ENCODE results near the gene SSBP3.

Gene SSBP3

GRCh38 chr1:54186056-54186455, 220.1 kb downstream of the SSBP3 start:
- DNase-seq (ENCODE audit: low read depth), result no peak
- H3K4me3 ChIP-seq (ENCODE audit: low read depth, low read length), result no peak overlapping the region
- no peak for TF ChIP-seq CTCF (IDR thresholded peaks at IDR 0.05; ENCODE audit: insufficient read depth, low read depth, low read length, missing control alignments)

GRCh38 chr1:54180701-54181360, 225.4 kb downstream of the SSBP3 start:
- no peak overlapping the region for H3K4me3 ChIP-seq (ENCODE audit: low read depth, low read length)
- no peak for TF ChIP-seq CTCF (IDR thresholded peaks at IDR 0.05; ENCODE audit: insufficient read depth, low read depth, low read length, missing control alignments)
- DNase-seq (ENCODE audit: low read depth), result no peak

GRCh38 chr1:54178296-54179070, 227.7 kb downstream of the SSBP3 start:
- no peak for TF ChIP-seq CTCF (IDR thresholded peaks at IDR 0.05; ENCODE audit: insufficient read depth, low read depth, low read length, missing control alignments)
- no peak overlapping the region for H3K4me3 ChIP-seq (ENCODE audit: low read depth, low read length)

GRCh38 chr1:54177726-54178125, 228.5 kb downstream of the SSBP3 start:
- H3K4me3 ChIP-seq (ENCODE audit: low read depth, low read length), result no peak overlapping the region
- no peak for TF ChIP-seq CTCF (IDR thresholded peaks at IDR 0.05; ENCODE audit: insufficient read depth, low read depth, low read length, missing control alignments)
- DNase-seq (ENCODE audit: low read depth), result no peak

More at GRCh38 chr1:54178296-54179070, 227.7 kb downstream of the SSBP3 start:
- DNase-seq (ENCODE audit: low read depth), result no peak

- no peak for TF ChIP-seq CTCF (IDR thresholded peaks at IDR 0.05; ENCODE audit: insufficient read depth, low read depth, low read length, missing control alignments)
- H3K4me3 ChIP-seq (ENCODE audit: low read depth, low read length), result no peak overlapping the region
- DNase-seq (ENCODE audit: low read depth), result no peak
Measured at GRCh38 chr1:54176621-54177327, 229.4 kb downstream of the SSBP3 start.
